ENCODE results near the gene TMEM164. TPM values are rescaled to one million over a fixed set of nuclear protein-coding genes. Genes with fewer than 3 reads are reported as not detected.
A peak's percentile ranks its signal among the peaks of the same experiment; 100 is the strongest.

TMEM164 gene
- total and polyA plus RNA-seq, 2 of the 4 experiments (the other 2 are of a cell fraction) = 6.3 to 7.1 TPM

- DNase-seq (peak; percentile 19), ATAC-seq (ENCODE audit: low read depth) (no peak)
- no peak overlapping the region for H4K91ac ChIP-seq (ENCODE audit: insufficient read depth, low read depth, low read length)
- H2AFZ ChIP-seq (replicated peaks; ENCODE audit: low read length, poor library complexity) = no peak overlapping the region
- H4K5ac ChIP-seq (ENCODE audit: low read depth, low read length) = no peak overlapping the region
- no peaks in the 10 kb centered on the region for H3K4me1 ChIP-seq (ENCODE audit: control insufficient read depth, insufficient read depth, low read length)
- dilution Hi-C loops (cut with HindIII; ENCODE audit: low sequenced_read_pairs, unreplicated experiment) = no loop called here
- 0 out of 2 replicates have a peak, but pooled peaks cover 1% of the 10 kb centered on the region for H3K36me3 ChIP-seq (ENCODE audit: control insufficient read depth, insufficient read depth, low read length)
- H2AK9ac ChIP-seq (replicated peaks; ENCODE audit: low read depth, low read length, poor library complexity) = no peak overlapping the region
- H2BK120ac ChIP-seq (ENCODE audit: low read depth, low read length) = no peak overlapping the region
- H3K27me3 ChIP-seq (ENCODE audit: control insufficient read depth, insufficient read depth, low read length) = peaks cover 3% of the 10 kb centered on the region; the same call in 1 of the 2 replicates
- H3K4ac ChIP-seq (ENCODE audit: low read depth, low read length) = no peak overlapping the region
- no TSS peak for BruUV-seq (replicated peaks)
- POLR2A ChIA-PET (ENCODE audit: unreplicated experiment) = interaction anchor here (0.7 kb wide), 1 partner anchor 1698 kb away, joined by 4 read pairs; no protein-coding TSS in a partner anchor
- no peak overlapping the region for H3K23ac ChIP-seq (ENCODE audit: low read depth, low read length)
- no peaks in the 10 kb centered on the region for H3K9me3 ChIP-seq (ENCODE audit: control insufficient read depth, insufficient read depth, low read length)
- H3K9me1 ChIP-seq (ENCODE audit: insufficient read depth, low read length) = 0 out of 2 replicates have a peak, but pooled peaks cover 4% of the 10 kb centered on the region
- H2BK20ac ChIP-seq (ENCODE audit: low read depth, low read length) = no peak overlapping the region
- H3K18ac ChIP-seq (ENCODE audit: low read depth, low read length) = no peak overlapping the region
- H4K8ac ChIP-seq (ENCODE audit: low read depth in 2 of 2, low read length in 2 of 2) = no peak overlapping the region
- TF ChIP-seq MAZ (IDR thresholded peaks at IDR 0.05; ENCODE audit: borderline replicate concordance, low read depth, low read length) = no peak
- TF ChIP-seq MAFK (IDR thresholded peaks at IDR 0.05; ENCODE audit: low read depth, low read length) = no peak
- TF ChIP-seq CHD1 (IDR thresholded peaks at IDR 0.05; ENCODE audit: low read depth, low read length) = no peak
- TF ChIP-seq BHLHE40 (IDR thresholded peaks at IDR 0.05; ENCODE audit: low read depth, low read length) = no peak
- TF ChIP-seq USF2 (IDR thresholded peaks at IDR 0.05; ENCODE audit: low read depth, low read length) = no peak
- no peak for TF ChIP-seq NFE2L2 (IDR thresholded peaks at IDR 0.05; ENCODE audit: low read depth, low read length)
- no peak for TF ChIP-seq RFX5 (IDR thresholded peaks at IDR 0.05; ENCODE audit: low read depth, low read length)
- no peak for TF ChIP-seq RCOR1 (IDR thresholded peaks at IDR 0.05; ENCODE audit: insufficient replicate concordance, low read length)
- no peak for TF ChIP-seq CTCF (conservative IDR thresholded peaks at IDR 0.05; ENCODE audit: low read depth, low read length)
- TF ChIP-seq SMC3 (IDR thresholded peaks at IDR 0.05; ENCODE audit: low read depth, low read length) = no peak
- TF ChIP-seq CEBPB (IDR thresholded peaks at IDR 0.05; ENCODE audit: low read depth, low read length) = no peak
- TF ChIP-seq FOS (IDR thresholded peaks at IDR 0.05; ENCODE audit: low read depth, low read length) = no peak
- no peak for TF ChIP-seq MXI1 (IDR thresholded peaks at IDR 0.05; ENCODE audit: borderline replicate concordance, low read depth, low read length)
- TF ChIP-seq POLR2A (IDR thresholded peaks at IDR 0.05; ENCODE audit: low read depth, low read length) = no peak
- TF ChIP-seq RAD21 (IDR thresholded peaks at IDR 0.05; ENCODE audit: low read length) = no peak
- TF ChIP-seq ELK1 (IDR thresholded peaks at IDR 0.05; ENCODE audit: borderline replicate concordance, low read depth, low read length) = no peak
- 0% methylated on average over 1 of the region's 3 CpGs; no CpG with 5 or more reads in 1 of the 2 experiments for WGBS, 2 experiments (ENCODE audit: extremely low coverage in 2 of 2, insufficient read length in 1 of 2)
- no peak overlapping the region for H3K56ac ChIP-seq (ENCODE audit: extremely low read depth, insufficient read depth, low read length)
- peaks cover 0 to 6% of the 10 kb centered on the region in 2 experiments; a peak in 1 of 4 replicates for H3K79me1 ChIP-seq (ENCODE audit: low read depth in 1 of 2, low read length in 2 of 2)
- H3K9ac ChIP-seq (ENCODE audit: low read depth, low read length) = no peak overlapping the region
- H3K4me3 ChIP-seq (ENCODE audit: insufficient read depth, low read depth, low read length) = no peak overlapping the region
- no peak overlapping the region for H2AK5ac ChIP-seq (ENCODE audit: low read depth, low read length)
- no peak overlapping the region for H3K14ac ChIP-seq (replicated peaks; ENCODE audit: low read depth, low read length)
- intact Hi-C loops (cut with micrococcal nuclease) = loop anchor here (10.0 kb wide), 1 partner anchor 138 kb away; no protein-coding TSS in a partner anchor
- in situ Hi-C loops (cut with MboI; ENCODE audit: low sequenced_read_pairs) = no loop called here
- H3K27ac ChIP-seq (ENCODE audit: insufficient read depth, low read length) = no peak overlapping the region
- no peak overlapping the region for H2BK15ac ChIP-seq (ENCODE audit: low read depth, low read length)
- H3K4me2 ChIP-seq (ENCODE audit: low read depth, low read length) = no peak overlapping the region
- H4K20me1 ChIP-seq (ENCODE audit: insufficient read depth, low read length) = no peaks in the 10 kb centered on the region; the same call in 1 of the 2 replicates
- H2BK5ac ChIP-seq (ENCODE audit: low read depth, low read length, poor library complexity, severe bottlenecking) = no peak overlapping the region
- CTCF ChIA-PET = no interaction called here
Observed at GRCh38 chrX:110006821-110007375, 4.0 kb downstream of the TMEM164 start.

Data from IMR-90 (cell line).